ENCODE results near the gene TIMP3. TPM values are rescaled to one million over a fixed set of nuclear protein-coding genes. Genes with fewer than 3 reads are reported as not detected.
A peak's percentile ranks its signal among the peaks of the same experiment; 100 is the strongest.

The TIMP3 gene
- total RNA-seq, 4 donors from 2014 or later = 561 to 1,580 (median 897) TPM

DNA sequence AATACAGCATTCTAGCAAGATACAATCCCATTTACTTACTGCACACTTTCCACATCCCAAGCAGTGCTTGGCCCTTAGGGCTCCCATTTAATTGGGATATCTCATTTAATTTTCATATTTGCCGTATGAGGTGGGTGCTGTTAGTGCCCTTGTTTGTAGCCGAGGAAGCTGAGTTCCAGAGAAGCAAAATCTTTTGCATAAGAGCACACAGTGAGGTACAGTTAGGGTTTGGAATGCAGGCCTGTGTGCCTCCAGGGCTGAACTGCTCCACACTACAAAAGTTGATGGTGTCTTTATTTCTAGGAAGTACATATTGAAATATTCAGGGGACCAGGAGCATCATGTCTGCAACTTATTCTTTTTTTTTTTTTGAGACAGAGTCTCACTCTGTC lies 15.5 kb upstream of the TIMP3 start:
- no peak for DNase-seq (ENCODE audit: low spot score)
- TF ChIP-seq, protein P1, sequence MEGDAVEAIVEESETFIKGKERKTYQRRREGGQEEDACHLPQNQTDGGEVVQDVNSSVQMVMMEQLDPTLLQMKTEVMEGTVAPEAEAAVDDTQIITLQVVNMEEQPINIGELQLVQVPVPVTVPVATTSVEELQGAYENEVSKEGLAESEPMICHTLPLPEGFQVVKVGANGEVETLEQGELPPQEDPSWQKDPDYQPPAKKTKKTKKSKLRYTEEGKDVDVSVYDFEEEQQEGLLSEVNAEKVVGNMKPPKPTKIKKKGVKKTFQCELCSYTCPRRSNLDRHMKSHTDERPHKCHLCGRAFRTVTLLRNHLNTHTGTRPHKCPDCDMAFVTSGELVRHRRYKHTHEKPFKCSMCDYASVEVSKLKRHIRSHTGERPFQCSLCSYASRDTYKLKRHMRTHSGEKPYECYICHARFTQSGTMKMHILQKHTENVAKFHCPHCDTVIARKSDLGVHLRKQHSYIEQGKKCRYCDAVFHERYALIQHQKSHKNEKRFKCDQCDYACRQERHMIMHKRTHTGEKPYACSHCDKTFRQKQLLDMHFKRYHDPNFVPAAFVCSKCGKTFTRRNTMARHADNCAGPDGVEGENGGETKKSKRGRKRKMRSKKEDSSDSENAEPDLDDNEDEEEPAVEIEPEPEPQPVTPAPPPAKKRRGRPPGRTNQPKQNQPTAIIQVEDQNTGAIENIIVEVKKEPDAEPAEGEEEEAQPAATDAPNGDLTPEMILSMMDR (IDR thresholded peaks at IDR 0.05) = no peak
- ATAC-seq (ENCODE audit: low FRiP score) = no peak

DNA sequence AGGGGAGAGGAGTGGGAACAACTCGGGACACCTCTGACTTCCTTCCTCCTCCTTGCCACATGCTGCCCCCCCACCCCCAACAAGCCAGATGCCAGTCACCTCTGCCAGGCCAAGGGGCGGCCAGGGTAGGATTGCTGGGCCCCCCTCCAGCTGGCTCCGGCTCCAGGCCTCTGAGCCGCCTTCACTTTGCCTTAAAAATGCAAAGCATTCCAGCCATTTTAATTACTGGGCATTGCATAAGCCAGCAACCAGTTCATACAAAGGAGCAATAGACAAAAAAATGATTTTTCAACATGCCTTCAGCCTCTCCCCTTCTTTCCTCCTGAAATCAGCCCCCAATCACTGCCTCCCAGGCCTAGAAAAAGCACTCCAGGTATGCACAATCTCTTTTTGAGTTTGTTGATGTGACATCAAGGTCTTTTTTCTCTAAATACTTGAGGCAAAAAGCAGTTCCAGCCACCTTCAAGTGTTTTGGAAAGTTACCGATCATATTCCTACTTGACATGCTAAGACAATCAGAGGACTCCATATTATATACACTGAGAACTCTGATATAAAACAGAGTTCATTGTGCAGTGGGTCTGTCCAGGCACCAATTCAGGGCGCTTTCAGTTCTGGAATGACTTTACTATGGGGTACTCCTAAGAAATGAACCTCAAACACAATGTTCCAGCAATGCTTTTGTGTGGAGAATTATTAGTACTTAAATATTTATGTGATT lies 12.4 kb upstream of the TIMP3 start:
- DNase-seq (ENCODE audit: low spot score) = no peak
- peak; percentile 72 for ATAC-seq (ENCODE audit: low FRiP score)
- TF ChIP-seq, protein P1 (IDR thresholded peaks at IDR 0.05) = no peak

DNA sequence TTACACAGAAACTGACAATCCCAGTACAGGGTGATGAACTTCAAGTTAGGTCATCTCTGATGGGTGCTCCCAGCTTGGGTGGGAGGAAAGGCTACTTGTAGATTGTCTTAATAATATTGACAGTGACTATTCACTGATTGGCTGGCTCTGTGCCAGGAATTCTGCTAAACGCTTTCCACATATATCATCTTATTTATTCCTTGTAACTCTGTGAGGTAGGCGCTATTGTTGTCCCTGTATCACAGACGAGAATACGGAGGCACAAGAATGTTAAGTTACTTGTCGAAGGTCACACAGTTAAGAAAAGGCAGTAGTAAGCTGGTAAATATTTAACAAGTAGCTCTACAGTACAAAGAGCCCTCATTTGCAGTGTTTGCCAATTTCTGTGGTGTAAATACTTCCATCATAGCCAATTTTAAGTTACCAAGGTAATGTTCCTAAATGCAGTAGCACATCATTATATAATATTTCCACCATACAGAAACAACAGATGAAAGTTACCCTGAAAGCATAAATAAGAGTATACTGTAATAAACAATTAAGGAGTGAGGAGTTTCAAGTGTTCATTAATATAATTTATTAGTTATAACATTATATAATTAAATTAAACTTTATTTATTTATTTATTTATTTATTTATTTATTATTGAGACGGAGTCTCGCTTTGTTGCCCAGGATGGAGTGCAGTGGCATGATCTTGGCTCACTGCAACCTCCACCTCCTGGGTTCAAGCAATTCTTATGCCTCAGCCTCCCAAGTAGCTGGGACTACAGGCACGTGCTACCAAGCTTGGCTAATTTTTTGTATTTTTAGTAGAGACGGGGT lies 11.5 kb upstream of the TIMP3 start:
- ATAC-seq (ENCODE audit: low FRiP score) (no peak), DNase-seq (ENCODE audit: low spot score) (no peak)
- TF ChIP-seq, protein P1 (IDR thresholded peaks at IDR 0.05) = no peak

DNA sequence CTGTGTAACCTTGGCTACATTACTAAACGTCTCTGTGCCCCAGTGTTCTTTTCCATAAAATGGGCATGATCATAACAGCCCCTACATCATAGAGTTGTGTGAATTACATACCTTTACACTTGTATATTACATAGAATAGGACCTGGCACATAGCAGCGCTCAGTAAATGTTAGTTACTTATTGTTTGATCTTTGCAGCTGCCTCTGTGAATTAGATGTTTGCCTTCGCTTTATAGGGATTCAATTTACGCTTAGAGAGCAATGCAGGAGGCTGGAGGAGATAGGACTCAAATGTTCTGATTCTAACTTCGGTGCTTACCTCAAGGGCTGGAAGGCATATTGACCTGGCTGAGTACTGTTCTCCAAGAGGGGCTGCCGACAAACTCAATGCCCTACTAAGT lies 10.4 kb upstream of the TIMP3 start:
- no peak for ATAC-seq (ENCODE audit: low FRiP score)
- TF ChIP-seq, protein P1 (IDR thresholded peaks at IDR 0.05) = no peak
- no peak for DNase-seq (ENCODE audit: low spot score)

DNA sequence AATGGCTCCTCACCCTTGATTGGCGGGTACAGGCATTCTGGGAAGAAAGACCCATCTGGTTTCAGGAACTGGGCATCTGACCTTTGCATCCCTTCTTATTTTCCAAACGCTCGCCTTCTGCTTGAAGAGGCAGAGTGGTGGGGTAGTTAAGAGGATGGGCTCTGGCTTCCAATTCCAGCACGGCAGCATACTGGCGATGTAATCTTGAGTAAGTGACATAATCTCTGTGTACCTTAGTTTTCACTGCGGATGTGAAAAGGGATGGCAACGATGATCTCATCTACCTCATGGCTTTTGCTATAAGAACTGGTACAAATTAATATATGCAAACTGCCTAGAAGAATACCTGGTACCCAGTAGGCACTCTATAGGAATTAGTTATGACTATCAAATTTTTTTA lies 10.0 kb upstream of the TIMP3 start:
- ATAC-seq (ENCODE audit: low FRiP score) = no peak
- TF ChIP-seq, protein P1 (IDR thresholded peaks at IDR 0.05) = no peak
- no peak for DNase-seq (ENCODE audit: low spot score)

DNA sequence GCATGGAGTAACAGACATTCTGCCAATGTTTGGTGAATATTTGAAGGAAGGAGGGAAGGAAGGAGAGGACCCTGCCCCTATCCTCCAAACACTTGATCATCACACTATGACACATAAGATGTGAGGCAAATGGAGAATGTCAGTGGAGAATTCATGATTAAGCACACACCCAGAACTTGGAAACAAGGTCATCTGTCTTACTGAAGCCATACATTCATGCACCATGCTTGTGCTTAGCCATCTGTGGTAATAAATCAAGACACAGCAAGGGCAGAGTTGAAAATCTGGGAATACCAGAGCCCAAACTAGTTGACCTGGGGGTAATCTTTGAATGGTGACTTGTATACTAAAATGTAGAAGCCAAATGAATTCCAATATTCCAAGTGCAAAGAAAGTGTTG lies 7.9 kb upstream of the TIMP3 start:
- TF ChIP-seq, protein P1 (IDR thresholded peaks at IDR 0.05) = no peak
- DNase-seq (ENCODE audit: low spot score) (no peak), ATAC-seq (ENCODE audit: low FRiP score) (no peak)

All from omental fat pad (tissue), 4 donors.